DOHH2 (cell line): ENCODE data around the gene RRAGD.

ENCODE experiments used
- H3F3A ChIP-seq: fragments of 200-600 bp; sonication (generic), shearing (Covaris generic); 2 replicates; pipeline ENCODE4 v1.6.0; 2016; ENCODE audit warnings: antibody characterized with exemption, mild to moderate bottlenecking; ENCODE audit not compliant: control insufficient read depth, insufficient read depth
- H3K27ac ChIP-seq: fragments of 200-600 bp; sonication (generic); 2 replicates; pipeline ENCODE4 v1.5.1; 2014; ENCODE audit warnings: low read depth, mild to moderate bottlenecking, low read length, moderate library complexity
- H3K27me3 ChIP-seq: fragments of 200-600 bp; sonication (generic); 2 replicates; pipeline ENCODE4 v1.6.1; 2014; ENCODE audit warnings: mild to moderate bottlenecking, low read length, mixed read lengths; ENCODE audit not compliant: control insufficient read depth
- H3K36me3 ChIP-seq: fragments of 200-600 bp; sonication (generic); 2 replicates; pipeline ENCODE4 v1.6.1; 2014; ENCODE audit warnings: mild to moderate bottlenecking, low read length, moderate library complexity, mixed read lengths; ENCODE audit not compliant: control insufficient read depth
- H3K4me1 ChIP-seq: fragments of 200-600 bp; sonication (generic); 2 replicates; pipeline ENCODE4 v1.6.1; 2014; ENCODE audit warnings: mild to moderate bottlenecking, low read length, mixed read lengths; ENCODE audit not compliant: control insufficient read depth
- H3K4me2 ChIP-seq: fragments of 200-600 bp; sonication (generic); 2 replicates; pipeline ENCODE4 v1.6.0; 2014; ENCODE audit warnings: mild to moderate bottlenecking, low read length, moderate library complexity
- H3K4me3 ChIP-seq: fragments of 200-600 bp; sonication (generic); 2 replicates; pipeline ENCODE4 v1.5.1; 2014; ENCODE audit warnings: mild to moderate bottlenecking, low read length, mixed read lengths
- H3K79me2 ChIP-seq: fragments of 200-600 bp; sonication (generic); 2 replicates; pipeline ENCODE4 v1.6.1; 2014; ENCODE audit warnings: mild to moderate bottlenecking, low read length, mixed read lengths; ENCODE audit not compliant: control insufficient read depth
- H3K9me2 ChIP-seq: fragments of 200-600 bp; sonication (generic); replicated peaks from 2 replicates; pipeline ENCODE4 v1.6.1; 2014; ENCODE audit warnings: mild to moderate bottlenecking, low read length, mixed read lengths; ENCODE audit not compliant: control insufficient read depth
- H3K9me3 ChIP-seq: fragments of 200-600 bp; sonication (generic); 2 replicates; pipeline ENCODE4 v1.6.1; 2014; ENCODE audit warnings: antibody characterized with exemption, low read length, mixed read lengths; ENCODE audit not compliant: control insufficient read depth, insufficient read depth
- H4K20me1 ChIP-seq: fragments of 200-600 bp; sonication (generic); 2 replicates; pipeline ENCODE4 v1.6.0; 2014; ENCODE audit warnings: low read depth, mild to moderate bottlenecking, antibody characterized with exemption, low read length, moderate library complexity; ENCODE audit not compliant: control insufficient read depth, insufficient read depth
- CTCF ChIP-seq: fragments of 200-600 bp; sonication (generic); IDR thresholded peaks from one replicate; pipeline ENCODE4 v1.5.1; 2014; ENCODE audit warnings: antibody characterized with exemption, mild to moderate bottlenecking, low read depth, low read length; ENCODE audit not compliant: poor library complexity, severe bottlenecking
- EZH2phosphoT487 ChIP-seq: fragments of 200-600 bp; sonication (generic); IDR thresholded peaks from 2 replicates; pipeline ENCODE4 v1.6.1; 2017; ENCODE audit warnings: borderline replicate concordance, mild to moderate bottlenecking, antibody characterized with exemption, low read length, moderate library complexity, mixed read lengths

RRAGD gene

GRCh38 chr6:89381031-89381430 is 31.0 kb downstream of the RRAGD start:
- no peaks in the 10 kb centered on the region for H3K27me3 ChIP-seq
- H3K27ac ChIP-seq: no peak overlapping the region
- H3K4me1 ChIP-seq: peaks cover 32% of the 10 kb centered on the region
- H3K9me3 ChIP-seq: no peaks in the 10 kb centered on the region
- H3F3A ChIP-seq: no peaks in the 10 kb centered on the region
- no peak for TF ChIP-seq EZH2phosphoT487
- H3K4me2 ChIP-seq: no peak overlapping the region
- H3K9me2 ChIP-seq: no peaks in the 10 kb centered on the region
- H4K20me1 ChIP-seq: no peaks in the 10 kb centered on the region
- H3K79me2 ChIP-seq: no peaks in the 10 kb centered on the region
- H3K4me3 ChIP-seq: no peak overlapping the region
- no peaks in the 10 kb centered on the region for H3K36me3 ChIP-seq

GRCh38 chr6:89379281-89379680 is 32.8 kb downstream of the RRAGD start:
- Histone ChIP-seq H3K4me1 (peaks cover 29% of the 10 kb centered on the region), H3K36me3 (no peaks in the 10 kb centered on the region), H3K9me2 (no peaks in the 10 kb centered on the region), H3K4me2 (no peak overlapping the region), H3K79me2 (no peaks in the 10 kb centered on the region), H3K27me3 (no peaks in the 10 kb centered on the region), H4K20me1 (no peaks in the 10 kb centered on the region), H3K9me3 (no peaks in the 10 kb centered on the region), H3K4me3 (no peak overlapping the region), H3K27ac (no peak overlapping the region), H3F3A (peaks cover 6% of the 10 kb centered on the region)
- TF ChIP-seq EZH2phosphoT487 (no peak), CTCF (no peak)

GRCh38 chr6:89378628-89379027 is 33.4 kb downstream of the RRAGD start:
- H3K4me2 ChIP-seq: no peak overlapping the region

More at GRCh38 chr6:89378628-89379027, 33.4 kb downstream of the RRAGD start:
- H3K4me1 ChIP-seq: peaks cover 29% of the 10 kb centered on the region
- no peaks in the 10 kb centered on the region for H3K9me2 ChIP-seq
- H3K27me3 ChIP-seq: no peaks in the 10 kb centered on the region
- H3F3A ChIP-seq: peaks cover 8% of the 10 kb centered on the region
- H3K79me2 ChIP-seq: no peaks in the 10 kb centered on the region
- no peaks in the 10 kb centered on the region for H4K20me1 ChIP-seq
- no peak overlapping the region for H3K4me3 ChIP-seq
- no peaks in the 10 kb centered on the region for H3K36me3 ChIP-seq
- no peak overlapping the region for H3K27ac ChIP-seq
- TF ChIP-seq EZH2phosphoT487 (no peak), CTCF (no peak)
- no peaks in the 10 kb centered on the region for H3K9me3 ChIP-seq
